GM15510 (cell line): ENCODE results near the gene PABPC1L.

Experiments
- POLR2A ChIP-seq: IDR thresholded peaks from 3 replicates; pipeline ENCODE4 v1.6.1; 2011; ENCODE audit warnings: borderline replicate concordance; ENCODE audit not compliant: insufficient read length; ENCODE audit errors: extremely low read depth

PABPC1L gene

GRCh38 chr20:44909872-44910689, at the start of gene PABPC1L:
PABPC1L (plus strand) TSS chr20:44910060; CDS start chr20:44910144, 84 bp downstream.
- peak; percentile 81 for TF ChIP-seq POLR2A

- TF ChIP-seq POLR2A = no peak
Measured at GRCh38 chr20:44861531-44862006, 48.3 kb upstream of the PABPC1L start.

GRCh38 chr20:44862286-44862685, 47.6 kb upstream of the PABPC1L start:
- TF ChIP-seq POLR2A = no peak

- no peak for TF ChIP-seq POLR2A
Measured at GRCh38 chr20:44866703-44867335, 43.0 kb upstream of the PABPC1L start.

GRCh38 chr20:44869471-44869870, 40.4 kb upstream of the PABPC1L start:
- no peak for TF ChIP-seq POLR2A

DNA sequence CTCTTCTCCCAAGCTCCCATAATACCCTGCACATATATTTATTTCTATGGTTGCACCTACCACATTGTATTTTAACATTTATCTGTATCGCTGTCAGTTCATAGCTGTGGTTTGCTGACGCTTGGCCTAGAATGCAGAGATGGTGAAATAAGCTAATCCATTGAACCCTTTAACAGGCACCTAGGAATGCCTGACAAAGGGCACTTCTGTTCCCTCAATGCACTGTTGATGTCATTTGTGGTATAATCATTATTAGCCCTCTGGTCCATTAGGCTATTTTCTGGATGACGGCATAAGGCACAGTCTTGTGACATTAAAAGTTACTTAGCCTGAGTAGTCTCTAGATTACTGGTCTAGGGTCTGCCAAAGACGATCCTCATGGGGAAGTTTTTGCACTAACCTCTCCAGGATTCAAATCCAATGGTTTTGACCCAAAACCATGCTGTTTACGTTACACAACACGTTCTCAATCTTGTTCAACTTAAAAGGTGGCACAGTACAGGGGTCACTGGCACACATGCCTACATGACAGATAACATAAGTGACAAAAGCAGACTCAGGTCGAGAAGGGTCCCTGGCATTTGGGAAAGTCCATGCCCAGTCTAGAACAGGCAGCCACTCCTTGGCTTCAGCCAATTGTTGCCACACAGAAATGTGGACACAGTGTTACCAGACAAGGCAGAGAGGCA, 26.5 kb upstream of the PABPC1L start:
- no peak for TF ChIP-seq POLR2A

DNA sequence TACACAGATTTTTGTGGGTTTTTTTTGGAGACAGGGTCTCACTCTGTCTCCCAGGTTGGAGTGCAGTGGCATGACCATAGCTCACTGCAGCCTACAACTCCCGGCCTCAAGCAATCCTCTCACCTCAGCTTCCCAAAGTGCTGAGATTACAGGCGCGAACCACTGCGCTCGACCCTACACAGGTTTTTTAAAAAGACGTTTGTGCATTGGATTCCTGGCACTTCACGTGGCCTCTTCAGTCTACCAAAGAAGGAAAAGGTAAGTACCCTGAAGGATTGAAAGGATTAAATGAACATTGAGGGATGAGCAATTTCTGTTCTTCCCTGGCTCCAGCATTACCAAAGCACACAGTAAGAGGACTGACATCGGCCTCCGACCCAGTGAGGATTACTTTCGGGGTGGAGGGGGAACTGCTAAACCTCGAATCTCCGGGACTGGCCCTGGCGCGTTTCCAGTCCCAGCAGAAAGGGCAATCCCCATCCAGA, 24.9 kb upstream of the PABPC1L start:
- no peak for TF ChIP-seq POLR2A

DNA sequence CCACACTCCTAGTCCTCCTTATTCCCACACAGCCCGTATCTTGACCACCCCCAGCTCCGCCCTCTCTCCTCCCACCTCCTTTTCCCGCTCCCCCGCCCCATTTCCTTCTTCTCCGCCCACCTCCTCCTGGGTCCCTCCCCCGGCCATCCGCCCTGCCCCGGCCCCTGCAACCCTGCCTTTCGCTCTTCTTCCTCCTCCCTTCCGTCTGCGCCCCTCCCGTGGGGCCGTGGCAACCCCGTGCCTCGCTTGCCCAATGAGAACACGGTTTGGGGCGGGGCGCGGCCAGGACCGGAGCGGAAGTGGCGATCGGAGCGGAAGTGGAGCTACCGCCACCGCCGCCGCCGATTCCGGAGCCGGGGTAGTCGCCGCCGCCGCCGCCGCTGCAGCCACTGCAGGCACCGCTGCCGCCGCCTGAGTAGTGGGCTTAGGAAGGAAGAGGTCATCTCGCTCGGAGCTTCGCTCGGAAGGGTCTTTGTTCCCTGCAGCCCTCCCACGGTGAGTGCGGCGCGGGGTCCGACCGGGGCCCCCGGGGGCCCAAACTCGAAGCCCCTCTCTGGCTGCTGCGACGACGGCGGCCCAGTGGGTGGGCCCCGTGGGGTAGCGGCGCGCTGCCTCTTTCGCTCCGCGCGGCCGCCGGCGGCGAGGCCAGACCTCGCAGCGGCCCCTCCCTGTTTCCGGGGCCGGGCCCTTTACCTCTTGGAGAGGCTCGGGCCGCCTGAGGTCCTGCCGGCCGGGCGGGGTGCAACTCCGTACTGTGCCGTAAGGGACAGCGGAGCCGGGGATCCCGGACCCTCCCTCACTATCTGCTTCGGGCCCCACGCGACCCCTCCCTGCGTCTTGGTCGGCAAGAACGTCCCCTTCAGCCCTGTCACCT, 24.2 kb upstream of the PABPC1L start, which contains the start of gene YWHAB:
Gene YWHAB, plus strand, starts transcription at position 314 of the 874 bp plus-strand sequence. CDS start 15,829 bp downstream, outside the sequence.
- peak; percentile 87 for TF ChIP-seq POLR2A

- TF ChIP-seq POLR2A = no peak
Measured at GRCh38 chr20:44886266-44886651, 23.6 kb upstream of the PABPC1L start.

DNA sequence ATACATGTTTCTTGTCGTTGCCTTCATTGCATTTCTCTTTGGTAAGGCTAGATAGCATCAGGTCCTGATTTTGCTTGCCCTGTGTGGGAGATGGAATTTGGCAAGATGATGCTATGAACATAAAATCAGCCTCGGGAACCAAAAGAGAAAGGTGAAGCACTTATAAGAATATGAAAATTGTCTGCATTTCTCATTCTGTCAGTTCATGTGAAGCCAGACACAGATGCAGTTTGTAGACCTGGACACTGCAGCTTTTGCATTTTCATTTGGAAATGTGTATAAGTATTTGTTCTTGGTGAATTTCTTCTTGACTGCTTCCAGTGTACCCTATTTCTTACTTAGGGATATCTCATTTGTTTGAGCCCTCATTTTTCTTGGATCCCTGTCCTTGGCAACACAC, 23.0 kb upstream of the PABPC1L start:
- no peak for TF ChIP-seq POLR2A

DNA sequence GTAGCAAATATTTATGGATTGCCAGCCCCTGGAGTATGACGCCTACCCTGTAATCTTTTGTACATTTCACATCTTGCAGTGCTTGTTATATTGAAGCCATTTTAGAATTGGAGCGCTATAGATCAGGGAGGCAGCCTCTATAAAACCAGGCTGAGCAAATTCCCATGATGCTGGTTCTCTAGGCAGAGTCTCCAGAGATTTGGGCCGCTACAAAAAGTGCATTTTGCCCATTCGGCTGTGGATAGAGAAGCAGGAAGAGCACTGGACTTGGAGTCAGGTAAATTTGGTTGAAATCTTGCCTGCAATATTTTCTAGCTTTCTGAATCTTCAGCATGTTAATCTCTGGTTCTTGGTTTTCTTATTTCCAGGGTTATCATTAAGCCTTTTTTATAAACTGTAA, 22.4 kb upstream of the PABPC1L start:
- TF ChIP-seq POLR2A = no peak

- TF ChIP-seq POLR2A = no peak
Measured at GRCh38 chr20:44888226-44889103, 21.4 kb upstream of the PABPC1L start.

DNA sequence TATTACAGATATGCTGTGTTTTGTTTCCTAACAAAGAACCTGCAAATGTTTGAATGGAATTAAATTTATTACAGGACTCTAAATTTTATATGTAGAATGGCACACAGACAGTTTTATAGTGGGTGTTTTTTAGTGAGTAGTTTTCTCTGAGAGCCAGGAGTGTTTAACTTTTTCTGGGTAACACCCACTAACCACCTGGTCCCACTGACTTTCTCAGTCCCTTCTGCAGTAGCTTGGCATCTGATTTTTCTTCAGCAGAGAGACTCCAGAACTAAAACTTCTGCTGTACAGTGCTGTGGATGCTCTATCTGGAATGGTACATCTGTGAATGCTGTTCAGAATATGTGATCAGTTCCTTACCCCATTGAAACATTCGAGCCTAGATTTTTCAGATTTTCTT, 18.0 kb upstream of the PABPC1L start:
- TF ChIP-seq POLR2A = no peak
